ENCODE results near the gene MTG1.
"Not testable (repeated sequence)": the region's sequence is repeated elsewhere in the genome, so short reads cannot be mapped to it uniquely, and the experiment has no call there.

DNA sequence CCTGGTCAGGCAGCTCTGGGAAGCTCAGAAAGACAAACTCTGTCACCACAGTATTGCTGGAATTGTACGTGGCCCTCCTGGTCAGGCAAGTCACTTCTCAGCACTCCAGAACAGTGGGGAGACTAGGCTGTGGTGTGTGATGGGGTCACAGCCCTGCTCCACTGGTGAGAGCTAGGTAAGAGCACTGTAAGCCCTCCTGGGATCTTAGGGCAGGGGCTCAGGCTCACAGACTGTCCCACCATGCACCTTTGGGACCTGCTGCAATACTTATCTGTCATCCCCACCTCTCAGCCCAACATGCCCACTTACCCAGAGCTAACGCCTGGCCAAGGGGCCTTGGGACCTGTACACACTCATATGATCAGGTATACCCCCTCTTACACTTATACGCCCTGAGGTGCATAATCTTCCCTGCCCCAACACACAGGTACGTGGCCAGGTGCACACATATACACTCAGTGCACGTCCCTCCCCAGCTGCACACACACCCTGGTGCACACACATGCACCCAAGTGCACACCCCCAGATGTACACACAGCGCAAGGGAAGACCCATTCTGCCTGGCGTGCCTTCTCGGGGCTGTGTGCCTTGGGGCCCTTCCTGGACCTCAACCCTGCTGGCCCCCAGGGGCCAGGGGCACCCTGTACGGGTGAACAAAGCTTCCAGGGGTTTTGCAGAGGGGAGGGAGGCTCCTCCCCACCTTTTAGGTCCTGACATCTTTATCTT, 38.1 kb downstream of the MTG1 start:
- TF ChIP-seq, protein P1, sequence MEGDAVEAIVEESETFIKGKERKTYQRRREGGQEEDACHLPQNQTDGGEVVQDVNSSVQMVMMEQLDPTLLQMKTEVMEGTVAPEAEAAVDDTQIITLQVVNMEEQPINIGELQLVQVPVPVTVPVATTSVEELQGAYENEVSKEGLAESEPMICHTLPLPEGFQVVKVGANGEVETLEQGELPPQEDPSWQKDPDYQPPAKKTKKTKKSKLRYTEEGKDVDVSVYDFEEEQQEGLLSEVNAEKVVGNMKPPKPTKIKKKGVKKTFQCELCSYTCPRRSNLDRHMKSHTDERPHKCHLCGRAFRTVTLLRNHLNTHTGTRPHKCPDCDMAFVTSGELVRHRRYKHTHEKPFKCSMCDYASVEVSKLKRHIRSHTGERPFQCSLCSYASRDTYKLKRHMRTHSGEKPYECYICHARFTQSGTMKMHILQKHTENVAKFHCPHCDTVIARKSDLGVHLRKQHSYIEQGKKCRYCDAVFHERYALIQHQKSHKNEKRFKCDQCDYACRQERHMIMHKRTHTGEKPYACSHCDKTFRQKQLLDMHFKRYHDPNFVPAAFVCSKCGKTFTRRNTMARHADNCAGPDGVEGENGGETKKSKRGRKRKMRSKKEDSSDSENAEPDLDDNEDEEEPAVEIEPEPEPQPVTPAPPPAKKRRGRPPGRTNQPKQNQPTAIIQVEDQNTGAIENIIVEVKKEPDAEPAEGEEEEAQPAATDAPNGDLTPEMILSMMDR (IDR thresholded peaks at IDR 0.05), result not testable (repeated sequence)
- not testable (repeated sequence) for TF ChIP-seq POLR2A (IDR thresholded peaks at IDR 0.05)
